Ramos (cell line): Measurements from ENCODE around the gene GRM4.

Experiments used
- in situ Hi-C: fragments of 300-500 bp; cut with MboI; formaldehyde crosslinking; loops from one replicate; pipeline ENCODE4 v1.14.3; 2022; ENCODE audit warnings: low sequenced_read_pairs; ENCODE audit not compliant: unreplicated experiment

The GRM4 gene

DNA sequence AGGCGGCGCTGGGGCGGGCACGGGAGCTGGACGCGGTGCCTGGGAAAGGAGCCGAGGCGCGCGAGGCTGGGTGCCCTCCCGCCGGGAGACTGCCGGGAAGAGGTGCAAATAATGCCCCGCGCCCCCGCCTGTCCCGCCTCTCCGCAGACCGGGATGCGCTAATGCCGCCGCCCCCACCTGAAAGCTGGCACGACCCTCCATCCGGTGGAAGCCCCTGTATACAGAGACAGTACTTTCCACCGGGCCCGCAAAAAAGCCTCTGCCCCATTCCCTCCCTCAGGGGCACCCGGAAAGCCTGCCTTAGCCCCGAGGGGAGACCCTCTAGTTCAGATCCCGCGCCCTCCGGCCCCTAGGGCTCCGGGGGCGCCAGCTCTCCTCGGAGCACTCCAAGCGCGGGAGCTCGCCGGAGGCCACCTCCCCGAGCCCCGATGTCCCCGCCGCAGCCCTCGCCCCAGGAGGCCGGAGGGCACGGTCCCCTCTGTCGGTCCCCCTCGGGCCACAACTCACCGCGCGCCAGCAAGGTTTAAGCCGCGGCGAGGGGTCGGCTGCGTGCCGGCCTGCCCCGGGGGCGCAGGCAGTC is 1.2 kb downstream of the GRM4 start:
- in situ Hi-C loops: no loop called here

DNA sequence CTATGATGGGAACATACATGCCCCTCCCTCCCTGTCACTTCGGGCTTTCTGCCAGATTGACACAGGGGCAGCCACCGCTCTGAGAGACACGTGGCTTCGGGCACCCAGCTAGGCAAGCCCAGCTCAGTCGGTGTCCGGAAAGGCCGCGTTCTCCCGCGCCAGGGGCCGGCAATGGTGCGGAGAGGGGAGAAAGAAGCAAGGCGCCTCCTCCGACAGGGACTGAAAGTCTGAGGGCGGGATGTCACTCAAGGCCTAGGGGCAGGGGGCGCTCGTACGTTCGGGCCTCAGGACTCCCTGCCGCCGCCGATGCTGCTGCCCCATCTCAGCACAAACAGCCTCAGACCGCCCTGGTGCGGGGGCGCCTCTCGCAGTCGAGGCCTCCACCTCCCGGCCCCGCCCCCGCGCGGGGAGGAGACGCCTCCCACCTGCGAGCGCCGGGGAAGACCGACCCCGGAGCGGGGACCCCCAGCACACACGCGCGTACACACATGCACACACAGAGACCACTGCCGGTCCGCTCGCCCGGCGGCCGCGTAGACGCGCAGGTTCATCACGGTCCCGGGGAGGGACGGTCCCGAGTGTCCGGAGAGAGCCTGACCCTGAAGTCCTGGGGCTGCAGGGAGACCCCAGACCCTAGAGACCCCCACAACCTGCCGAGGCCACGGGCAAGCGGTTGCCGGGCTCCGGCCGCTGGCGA is 1.9 kb downstream of the GRM4 start:
- in situ Hi-C loops: no loop called here

DNA sequence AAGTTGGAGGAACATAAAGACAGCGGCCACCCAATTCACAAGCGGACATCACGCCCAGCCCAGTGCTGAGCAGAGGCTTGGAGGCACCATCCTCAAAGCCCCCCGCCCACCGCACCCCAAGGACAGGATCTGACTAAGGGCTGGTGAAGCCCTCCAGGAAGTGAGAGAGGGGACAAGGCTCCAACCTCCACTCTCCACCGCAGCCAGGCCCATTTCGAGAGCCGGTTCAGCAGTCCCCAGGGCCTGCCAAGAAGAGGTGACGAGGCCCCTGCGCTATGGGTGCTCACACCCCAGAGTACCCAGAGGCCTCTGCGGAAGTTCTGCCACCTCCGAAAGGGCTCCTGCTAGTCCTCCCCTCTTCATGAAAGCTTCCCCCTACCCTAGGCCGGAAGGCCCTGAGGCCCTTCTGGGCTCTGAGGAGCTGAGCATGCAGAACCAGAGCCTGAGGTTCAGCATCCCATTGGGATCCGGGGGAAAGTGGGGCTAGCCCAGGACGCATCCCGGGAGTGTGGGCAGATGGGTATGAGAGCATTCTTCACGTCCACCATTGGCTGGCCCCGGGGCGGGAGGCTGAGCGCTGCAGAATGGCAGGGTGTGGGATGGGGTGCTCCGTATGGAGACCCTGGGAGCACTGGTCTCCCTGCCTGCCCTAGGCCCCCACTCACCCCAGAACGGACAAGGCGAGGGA is 2.5 kb downstream of the GRM4 start:
- in situ Hi-C loops: no loop called here

DNA sequence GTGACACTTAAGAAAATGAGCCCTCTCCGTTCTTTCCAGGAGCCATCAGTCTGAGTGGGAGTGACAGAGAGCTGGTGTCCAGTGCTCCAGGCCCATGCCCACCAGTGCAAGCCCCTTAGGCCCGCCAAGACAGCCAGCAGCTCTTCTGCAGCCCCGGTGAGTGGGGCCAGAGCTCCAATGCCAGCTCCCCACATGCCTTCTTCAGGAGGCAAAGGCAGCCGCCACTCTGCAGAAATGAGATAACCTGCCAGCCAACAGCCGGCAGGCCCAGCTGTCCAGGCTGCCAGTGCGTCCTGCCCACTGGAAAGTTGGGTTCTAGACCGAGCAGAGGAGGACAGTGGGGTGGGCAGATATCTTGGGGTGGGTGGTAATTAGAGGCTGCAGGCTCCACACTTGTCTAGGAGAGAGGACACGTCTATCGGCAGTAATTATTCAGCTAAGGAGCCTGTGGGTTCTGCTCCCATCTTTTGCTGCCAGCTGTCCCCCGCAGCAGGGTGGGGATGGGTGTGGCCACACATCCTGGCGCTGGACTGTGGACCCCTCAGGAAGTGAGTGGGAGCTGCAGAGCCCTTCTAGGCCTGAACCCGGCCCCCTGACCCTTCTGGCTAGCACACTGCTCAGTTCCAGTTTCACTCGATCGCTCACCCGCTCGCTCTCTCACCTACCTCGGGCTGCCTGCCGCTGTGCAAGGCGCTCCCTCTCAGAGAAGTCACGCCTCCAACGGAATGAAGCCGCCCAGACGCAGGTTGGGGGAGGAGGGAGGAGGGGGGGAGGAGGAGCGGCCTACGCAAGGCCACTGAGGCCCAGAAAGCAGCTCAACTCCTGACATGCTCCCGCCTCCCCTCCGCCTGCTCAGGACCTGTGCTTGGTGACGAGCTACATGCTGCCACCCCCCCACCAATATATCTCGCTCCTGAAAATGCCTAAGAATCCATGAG is 3.6 kb downstream of the GRM4 start:
- in situ Hi-C loops: no loop called here

DNA sequence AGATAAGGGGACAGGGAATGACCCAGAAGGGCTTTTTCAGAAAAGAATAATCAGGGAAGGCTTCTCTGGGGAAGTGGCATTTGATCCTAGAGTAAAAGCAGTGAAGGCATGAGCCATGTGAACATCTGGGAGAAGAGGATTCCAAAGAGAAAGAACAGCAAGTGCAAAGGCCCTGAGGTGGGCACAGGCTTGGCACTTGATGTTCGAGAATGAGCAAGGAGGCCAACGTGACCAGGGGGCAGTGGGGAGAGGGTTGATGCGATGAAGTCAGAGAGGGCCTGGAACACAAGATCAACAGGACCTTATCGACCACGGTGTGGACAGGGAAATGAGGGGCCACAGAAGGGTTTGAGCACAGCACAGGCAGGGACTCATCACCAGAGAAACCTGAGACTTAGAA is 5.8 kb downstream of the GRM4 start:
- in situ Hi-C loops: no loop called here

DNA sequence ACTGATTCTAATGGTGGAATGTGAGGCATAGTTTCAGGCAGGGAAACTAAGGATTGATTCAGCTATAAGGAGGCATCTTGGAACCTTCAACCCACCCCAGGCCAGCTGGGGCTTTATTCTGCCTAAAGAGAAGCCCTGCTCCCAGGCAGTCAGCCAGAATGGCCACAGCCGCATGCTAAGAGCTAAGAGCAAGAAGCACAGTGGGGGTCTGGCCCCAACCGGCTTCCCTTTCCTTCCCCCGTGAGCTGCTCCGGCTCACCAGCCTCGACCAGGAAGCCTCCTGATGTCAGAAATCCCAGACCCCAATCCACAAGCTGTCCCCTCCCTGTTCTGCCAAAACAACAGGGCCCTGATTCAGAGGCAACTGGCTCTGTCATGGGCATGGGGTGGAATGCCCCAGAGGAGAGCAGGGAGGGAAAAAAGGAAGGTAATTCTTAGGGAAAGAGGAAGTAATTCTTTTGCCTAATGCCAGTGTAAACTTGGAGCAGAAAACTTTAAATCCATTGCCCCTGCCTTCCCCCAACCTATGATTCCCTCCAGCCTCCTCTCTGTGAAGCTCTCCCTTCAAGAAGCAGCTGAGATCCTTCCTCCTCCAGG is 6.9 kb downstream of the GRM4 start:
- in situ Hi-C loops: no loop called here

DNA sequence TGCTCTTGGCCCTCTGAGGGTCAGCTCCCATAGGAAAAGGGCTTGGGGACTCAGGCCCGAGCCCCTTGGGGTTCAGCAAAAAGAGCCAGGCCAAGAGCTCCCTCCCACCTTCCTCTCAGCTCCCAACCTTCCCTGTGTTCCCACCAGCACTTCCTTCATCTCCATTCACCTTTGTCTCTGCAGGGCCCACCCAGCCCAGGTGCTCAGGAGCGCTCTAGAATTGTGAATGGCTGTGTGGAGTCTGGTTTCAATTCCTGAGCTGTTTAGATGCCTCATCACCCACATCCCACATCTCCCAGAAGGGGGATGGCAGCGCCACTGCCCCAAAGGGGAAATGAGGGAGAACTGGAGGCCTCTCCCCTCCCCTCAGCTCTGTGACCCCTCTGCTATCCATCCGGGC is 7.7 kb downstream of the GRM4 start:
- in situ Hi-C loops: no loop called here

DNA sequence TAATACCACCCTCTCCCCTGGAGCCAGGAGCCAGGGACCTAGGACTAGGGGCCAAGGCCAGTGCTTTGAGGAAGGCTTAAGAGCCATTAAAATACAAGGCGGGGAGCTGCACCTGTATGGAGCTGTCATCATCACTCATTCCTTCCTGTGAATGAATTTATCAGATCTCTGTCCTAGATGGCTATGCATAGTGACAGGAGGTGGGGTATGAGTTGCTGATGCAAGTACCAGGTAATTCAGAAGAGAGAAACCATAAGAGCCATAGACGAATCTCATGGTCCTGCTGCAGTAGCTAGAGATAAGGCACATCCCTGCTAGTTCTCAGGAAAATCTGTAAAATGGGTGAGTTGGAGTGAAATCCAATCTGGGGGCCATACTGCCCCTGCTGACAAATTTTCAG is 10.3 kb downstream of the GRM4 start:
- in situ Hi-C loops: no loop called here

DNA sequence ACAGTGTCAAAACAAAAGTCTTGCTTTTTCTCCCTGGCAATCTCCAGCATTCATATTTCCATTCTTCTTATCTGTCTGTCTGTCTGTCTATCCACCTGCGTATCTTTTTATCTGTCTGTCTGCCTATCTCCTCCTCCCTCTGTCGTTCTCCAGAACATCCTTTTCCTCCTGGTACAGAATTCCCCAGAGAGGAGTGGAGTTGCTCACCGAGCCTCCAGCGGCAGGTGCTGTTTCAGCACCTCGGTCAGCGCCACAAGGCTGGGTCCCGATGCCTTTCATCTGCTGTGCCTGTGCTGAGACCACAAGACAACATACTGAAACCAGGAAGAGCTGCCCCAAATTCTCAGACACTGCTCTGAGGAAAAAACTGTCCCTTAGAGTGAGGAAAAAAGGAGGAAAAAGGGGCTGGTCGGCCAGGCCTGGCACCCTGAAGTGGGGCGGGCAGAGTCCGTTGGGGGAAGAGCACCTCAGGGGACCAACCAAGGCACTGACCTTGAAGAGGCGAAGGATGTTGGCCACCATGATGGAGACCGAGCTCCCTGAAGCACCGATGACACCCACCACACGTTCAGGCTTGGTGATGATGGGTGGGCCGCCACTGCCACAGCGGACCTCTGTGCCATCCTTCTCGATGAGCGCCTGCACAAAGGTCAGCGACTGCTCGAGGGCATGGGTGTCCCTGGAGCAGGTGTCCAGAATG is 13.3 kb downstream of the GRM4 start:
- in situ Hi-C loops: no loop called here

DNA sequence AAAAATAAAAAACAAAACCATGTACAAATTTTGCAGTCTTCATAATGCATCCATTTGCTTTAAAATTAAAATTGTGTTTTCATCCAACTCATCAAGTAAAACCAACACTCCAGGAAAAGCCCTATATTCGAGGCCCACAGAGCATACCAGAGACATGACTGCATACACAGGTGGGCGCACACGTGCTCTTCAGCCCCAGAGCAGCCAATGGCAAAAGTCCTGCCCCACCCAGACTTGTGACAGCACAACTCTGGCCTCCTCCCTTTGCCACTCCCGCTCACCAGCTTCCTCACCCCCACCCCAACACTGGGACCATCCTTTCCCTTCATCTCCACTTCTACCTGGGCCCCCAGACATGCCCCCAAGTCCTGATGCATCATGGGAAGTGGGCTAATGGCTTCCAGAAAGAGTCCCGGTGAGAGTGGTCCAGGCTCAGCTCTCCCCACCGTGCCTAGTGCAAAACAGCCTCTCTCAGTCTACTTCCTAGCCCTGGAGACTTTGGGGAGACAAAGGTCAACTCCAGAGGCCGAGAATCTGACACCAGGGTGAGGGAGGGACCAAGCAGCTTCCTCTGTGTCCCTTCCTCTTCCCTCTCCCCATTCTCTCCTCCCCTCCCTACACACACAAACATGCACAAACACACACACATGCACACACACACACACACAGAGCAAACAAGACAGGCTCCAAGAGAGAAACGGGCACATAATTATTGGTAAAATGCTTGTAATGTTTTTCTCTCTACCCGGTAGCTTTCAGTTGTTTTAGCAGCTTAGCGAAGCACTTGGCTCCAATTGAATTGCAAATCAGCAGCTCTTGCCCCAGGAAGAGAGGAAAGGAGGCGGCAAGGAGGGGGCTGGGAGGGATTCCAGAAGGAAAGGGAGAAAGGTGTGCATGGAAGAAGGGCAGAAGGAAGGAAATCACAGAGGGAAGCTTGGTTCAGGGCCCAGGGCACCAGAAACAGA is 14.3 kb downstream of the GRM4 start:
- in situ Hi-C loops: no loop called here

DNA sequence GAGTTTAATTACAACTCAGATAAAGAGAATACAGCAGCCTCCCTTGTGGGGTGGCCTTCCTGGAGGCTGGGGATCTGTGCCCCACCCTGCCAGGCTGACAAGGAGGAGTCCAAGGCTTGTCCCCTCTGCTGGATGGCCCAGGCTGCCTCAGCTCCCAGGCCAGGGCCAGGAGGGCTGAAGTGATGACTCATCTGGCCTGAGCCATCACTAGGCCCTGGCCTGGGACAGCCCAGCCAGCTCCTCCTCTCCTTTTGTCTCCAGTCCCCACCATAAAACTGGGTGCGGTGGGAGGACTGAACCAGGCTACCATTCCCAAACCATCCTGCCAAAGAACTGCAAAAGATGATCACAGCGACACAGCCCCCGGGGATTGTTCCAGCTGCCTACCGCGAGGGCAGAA is 15.0 kb downstream of the GRM4 start:
- in situ Hi-C loops: no loop called here

DNA sequence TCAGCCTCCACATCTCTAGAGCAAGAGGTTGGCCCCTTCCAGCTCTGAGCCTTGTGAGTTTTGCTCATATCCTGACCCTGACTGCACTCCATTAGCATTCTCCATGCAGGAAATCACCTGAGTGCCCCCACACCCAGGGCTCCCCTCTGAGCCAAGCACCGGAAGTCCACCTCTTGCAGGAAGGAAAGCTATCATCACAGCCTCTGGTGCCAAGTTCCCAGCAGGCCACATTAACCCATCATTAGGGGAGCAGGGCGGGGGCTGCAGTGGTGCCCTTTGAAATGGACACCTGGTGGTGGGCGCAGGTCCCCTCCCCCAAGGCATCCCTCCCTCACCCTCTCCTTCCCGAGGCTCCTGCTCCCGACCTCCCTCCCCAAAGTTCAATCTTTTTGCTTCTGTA is 16.1 kb downstream of the GRM4 start:
- in situ Hi-C loops: no loop called here

DNA sequence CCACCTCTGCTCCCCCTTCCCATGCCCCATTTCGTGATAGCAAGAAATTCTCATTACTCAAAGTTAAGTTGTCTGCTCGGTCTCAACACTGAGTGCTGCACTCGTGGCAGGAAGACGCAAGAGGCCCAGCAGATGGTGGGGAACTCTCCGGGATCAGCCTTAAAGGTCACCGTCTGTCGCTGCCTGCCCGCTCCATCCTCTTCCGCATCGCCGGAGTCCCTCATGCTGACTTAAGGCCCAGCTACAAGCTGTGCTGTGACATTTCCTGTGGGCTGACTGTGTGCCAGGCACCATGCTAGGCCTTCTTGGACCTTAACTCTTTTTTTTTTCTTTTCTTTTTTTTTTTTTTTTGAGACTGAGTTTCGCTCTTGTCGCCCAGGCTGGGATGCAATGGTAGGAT is 17.8 kb downstream of the GRM4 start:
- in situ Hi-C loops: no loop called here

DNA sequence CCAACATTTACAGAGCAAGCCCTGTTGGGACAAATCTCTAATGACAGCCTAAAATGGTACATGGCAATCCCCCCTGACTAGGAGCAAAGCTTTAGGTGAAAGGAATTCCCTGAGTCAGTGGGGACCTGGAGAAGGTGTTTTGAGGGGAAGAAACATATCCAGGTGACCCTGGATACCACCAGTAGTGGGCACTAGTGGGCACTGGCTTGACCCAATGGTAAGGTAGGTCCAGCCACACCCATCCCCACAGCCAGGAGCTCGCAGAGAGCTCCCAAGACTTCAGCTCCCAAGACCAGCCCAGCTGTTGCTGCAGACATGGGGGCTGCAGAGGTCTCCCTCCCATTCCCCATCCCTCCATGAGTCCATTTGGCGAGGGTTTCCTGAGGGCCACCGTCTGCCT is 19.5 kb downstream of the GRM4 start:
- in situ Hi-C loops: no loop called here

DNA sequence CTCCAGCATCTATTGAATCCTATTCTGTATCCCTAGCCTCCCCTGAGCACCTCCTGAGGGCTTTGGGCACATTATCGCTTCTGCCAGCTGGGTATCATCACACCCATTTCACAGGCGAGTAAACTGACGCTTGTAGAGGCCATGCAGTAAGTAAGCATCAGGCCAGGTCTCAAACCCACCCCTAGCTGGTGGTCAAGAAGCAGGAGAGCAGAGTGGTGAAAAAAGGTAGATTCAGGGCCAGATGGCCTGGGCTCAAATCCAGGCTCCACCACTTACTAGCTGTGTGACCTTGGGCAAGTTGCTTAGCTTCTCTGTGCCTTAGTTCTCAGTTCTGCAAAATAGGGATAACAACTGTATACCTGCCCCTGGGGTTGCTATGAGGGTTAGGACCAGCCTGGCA is 19.9 kb downstream of the GRM4 start:
- in situ Hi-C loops: no loop called here

DNA sequence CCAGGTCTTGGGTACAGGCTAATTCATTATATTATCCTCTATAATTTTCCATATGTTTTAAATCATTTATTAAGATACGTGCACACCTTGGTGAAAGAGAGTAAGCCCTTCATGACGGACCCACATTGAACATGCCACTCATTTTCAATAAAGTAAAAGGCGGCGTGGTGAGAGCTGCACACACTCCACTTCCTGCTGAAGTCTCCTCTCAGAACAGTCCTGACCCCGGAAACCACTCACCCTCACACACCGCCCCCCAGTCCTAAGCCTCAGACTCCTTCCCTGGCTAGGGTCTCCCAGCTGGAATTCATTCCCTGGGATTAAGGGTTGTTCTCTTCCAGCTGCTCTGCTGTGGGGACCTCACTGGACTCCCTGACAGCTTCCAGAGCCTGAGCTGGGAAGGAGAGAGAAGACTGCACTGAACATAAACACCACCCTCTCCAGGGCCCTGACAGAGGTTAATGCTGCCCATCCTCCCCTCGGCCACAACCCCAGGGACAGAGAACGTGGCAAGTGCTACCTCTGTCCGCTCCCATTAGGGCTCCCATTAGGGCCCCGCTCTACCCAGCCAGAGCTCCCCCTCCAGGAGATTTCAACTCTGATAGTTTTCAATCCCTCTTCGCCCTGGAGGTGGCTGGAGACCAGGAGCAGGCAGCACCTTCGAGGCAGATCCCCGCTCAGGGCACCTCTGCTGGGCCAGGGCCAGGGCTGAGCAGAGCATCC is 24.8 kb downstream of the GRM4 start:
- in situ Hi-C loops: no loop called here

DNA sequence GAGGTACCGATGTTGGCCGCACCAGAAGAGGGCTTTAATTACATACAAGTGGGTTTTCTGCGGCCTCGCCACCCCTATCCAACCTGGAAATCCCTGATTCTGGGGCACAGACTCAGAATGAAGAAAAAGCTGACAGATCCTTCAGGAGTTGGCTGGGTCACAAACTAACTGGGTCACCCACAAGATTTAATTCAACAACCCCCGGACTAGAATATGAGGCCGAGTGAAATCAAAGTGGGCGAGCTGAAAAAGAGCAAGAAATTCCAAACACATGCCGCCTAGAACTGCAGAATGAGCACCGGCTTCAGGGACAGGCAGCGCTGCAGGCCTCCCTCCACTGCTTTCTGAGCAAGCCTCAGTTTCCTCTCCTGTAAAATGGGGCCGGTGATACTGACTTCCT is 30.0 kb downstream of the GRM4 start:
- in situ Hi-C loops: no loop called here

DNA sequence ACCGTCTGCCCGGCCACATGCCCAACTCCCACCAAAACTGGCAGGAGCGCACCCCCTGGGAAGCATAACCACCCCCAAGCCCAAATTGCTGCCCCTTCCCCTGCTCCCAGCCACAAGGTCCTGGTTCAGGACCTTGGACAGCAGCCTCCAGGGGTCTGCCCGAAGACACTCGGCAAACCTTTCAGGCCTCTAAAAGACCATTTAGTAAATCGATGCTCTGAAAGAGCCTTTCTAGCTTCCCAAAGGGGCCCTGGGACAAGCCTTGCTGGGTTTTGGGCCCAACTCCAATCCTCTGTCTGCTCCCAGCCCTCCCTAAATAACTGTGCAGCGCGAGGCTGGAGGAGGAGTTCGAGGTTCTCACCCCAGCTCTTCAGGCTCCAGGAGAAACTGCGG is 30.5 kb downstream of the GRM4 start:
- in situ Hi-C loops: no loop called here
